HUDEP-2 (cell line): ENCODE results near the gene PRRT1.

Experiments
- DNase-seq, 76 experiments: peaks; one replicate each; lab custom pipeline; 2025; ENCODE audit not compliant: unreplicated experiment in 76 of 76; lab: John Stamatoyannopoulos, UW

Gene PRRT1

DNA sequence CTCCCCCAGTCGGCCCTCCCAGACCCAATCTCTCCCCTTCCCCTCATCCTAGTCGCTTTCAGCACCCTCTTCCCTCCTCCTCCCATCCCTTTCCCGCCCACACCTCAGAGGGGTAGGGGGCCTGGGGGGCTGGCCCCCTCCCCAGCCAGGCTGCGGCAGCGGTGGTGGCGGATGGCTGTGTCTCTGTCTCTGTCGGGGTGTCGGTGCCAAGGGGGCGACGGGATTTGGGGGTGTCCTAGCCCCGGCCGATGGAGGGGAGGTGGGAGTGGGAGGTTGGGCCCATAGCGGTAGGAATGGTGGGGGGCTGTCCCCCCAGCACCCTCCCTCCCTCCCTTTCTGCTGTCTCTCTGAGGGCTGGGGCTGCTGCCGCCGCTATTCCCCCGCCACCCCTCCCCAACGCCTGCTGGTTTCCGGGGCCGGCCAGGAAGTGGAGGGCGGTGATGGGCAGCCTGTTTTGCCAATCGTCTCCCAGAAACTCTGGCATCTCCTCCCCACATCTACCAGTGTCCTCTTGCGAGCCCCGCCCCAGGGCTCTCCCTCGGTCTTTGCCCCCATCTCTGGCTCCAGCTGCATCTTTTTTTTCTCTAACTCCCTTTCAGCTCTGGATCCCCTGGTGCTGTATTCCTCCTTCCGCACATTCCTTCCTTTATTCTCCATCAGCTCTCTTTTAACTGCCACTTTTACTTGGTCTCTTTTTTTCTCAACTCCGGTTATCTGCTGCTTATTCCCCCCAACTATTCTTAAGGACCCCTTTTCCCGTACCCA, 24.2 kb upstream of the PRRT1 start, which contains the start of gene AGPAT1:
AGPAT1 (minus strand) TSS at position 374 of the 765 bp plus-strand sequence. CDS start 4,588 bp downstream, outside the sequence.
- DNase-seq = peak in 74 of 76 experiments; percentile 61 to 99 (median 97)

DNA sequence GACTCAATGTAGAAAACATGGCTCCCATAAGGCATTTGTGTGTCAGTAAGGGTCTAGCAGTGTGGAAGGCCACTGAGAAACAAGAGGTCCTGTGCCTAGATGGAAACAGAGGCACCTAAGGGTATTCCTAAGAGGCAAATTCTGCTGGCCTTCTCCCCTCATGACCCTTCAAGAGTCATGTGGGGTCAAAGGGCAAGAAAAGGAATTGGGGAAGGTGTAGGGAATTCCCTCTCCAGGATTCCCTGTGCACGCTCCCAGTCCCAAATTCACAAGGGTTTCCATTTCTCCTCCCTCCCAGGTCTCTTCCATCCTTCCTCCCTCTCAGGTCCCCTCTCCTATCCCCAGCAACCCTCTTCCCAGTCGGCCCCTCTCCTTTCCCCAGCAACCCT, 23.6 kb upstream of the PRRT1 start:
- DNase-seq = no peak

DNA sequence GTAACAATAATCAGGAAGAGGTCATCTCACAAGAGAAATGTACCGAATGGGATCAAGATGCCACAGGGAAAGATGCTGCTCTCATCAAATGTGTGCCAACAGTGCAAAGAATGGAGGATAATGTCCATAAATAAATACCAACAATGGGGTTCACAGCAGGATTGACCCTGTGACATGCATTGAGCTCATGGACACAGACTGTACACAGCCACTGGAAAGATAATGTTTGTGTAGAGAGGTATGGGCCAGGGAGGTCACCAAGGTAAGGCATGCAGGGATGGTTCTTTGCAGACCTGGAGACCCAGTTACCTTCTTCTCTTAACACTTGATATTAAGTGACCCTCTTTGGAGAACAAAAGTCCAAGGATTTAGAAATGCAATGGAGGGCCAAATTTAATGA, 22.7 kb upstream of the PRRT1 start:
- DNase-seq = no peak

DNA sequence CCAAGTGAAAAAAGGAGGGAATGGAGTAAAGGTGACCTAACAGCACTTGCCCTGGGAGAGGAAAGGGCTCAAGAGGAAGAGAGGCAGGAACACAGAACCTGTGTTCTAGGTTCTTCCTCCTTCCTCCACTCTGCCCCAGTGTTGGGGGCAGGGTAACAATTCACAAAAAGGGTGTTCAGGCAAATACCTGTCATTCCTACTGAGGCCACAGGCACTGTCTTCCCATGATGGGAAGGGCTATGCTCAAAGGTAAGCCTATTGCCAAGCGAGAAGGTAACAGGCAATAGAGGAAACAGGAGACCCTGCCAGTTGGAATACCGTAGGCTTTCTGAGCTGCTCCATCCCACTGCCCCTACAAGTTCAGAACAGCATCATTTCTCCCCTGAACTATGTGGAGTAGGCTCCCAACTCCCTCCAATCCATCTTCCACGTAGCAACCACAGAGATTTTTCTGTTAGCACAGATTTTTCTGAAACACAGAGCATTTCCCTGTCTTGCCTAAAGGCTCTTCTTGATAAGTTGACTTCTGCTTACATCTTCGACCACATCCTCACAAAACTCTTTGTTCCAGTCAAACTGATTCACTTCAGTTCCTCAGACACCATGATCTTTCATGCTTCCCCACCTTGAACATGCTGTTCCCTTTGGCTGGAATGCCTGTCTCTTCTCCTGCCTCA, 21.4 kb upstream of the PRRT1 start:
- DNase-seq = no peak

DNA sequence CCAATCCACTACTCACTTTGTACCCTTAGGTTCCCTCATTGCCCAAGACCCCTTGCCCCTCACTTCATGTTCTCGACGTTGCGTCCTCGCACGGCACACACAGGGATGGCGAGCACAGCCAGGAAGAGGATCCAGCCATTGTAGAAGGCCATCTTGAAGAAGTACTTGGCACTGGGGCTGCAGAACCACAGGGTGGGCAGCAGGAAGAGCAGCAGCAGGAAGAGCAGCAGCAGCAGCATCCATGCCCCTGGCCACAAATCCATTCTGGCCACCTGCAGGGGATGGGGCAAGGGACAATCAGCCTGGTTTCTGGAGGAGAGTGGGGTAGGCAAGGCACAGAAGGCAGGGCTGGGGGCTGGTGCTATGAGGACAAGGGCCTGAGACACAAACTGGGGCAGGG, 19.5 kb upstream of the PRRT1 start:
- no peak for DNase-seq

DNA sequence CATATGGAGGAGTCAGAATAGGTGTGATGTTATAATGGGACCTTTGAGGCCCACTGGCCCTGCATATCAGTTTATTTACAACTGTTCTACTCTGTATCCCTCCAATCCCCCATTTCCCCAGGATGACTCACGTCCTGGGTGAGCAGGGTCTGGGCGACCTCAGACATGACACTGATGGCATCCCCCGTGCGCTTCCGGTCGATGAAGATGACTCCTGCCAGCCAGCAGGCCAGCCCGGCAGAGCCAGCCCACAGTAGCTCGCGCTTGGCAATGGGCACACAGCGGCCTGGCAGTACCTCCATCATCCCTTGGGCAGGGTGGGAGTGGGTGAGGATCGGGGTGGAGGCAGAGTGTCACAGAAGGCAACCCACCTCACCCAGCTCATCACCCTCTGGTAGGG, 18.6 kb upstream of the PRRT1 start:
- no peak for DNase-seq

DNA sequence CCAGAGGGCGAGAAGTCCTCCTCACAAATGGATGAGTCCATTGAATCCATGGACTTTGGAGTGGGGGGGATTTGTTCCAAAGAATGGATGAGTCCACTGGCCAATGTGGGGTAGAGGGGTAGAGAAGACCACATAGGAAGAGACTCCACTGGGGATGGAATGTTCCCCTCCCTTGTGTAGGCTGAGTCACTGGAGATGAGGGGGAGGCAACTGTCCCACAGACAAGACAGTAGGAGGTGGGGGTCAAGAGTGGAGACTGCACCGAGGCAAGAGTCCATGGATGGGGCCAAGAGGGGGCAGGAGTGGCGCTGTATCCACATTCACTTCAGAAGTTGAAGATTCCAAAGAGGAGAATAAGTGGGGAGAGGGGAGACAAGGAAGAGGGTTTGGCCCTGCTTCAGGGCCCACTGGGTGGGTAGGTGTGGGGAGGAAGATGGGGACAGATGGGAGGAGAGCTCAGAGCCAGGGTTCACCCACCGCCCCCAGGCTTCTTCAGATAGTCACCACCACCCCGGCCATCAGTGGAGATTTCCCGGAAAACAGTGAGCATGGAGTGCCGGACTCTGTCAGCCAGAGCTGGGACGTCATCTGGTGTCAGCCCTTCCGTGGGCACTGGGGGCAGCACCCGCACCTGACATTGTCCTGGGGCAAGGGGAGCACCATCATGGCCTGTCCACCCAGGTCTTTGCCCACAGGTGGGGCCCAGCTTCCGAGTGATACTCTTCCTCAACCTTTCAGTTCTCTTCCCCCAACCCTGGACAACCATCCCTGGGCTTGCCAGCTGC, 17.3 kb upstream of the PRRT1 start:
- peak in 8 of 76 experiments; percentile 21 to 48 (median 28) for DNase-seq

DNA sequence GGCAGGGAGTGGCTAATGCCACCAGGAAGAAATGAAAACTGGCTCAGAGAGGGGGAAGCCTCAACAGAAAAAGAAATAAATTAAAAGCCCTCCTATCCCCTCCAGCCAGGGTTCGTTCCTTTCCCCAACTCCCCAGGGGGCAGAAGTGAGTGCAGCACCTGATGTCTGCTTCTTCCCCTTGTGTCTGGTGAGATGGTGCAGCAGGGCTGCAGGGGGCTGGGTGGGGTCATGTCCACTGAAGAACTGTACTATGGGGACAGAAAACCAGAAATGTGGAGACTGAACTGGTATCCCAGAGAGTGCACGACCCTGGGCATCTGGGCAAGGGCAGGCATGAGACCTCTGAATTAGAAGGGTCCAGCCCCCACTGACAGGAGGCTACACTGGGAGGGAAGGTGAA, 16.6 kb upstream of the PRRT1 start:
- peak in 4 of 76 experiments; percentile 31 to 46 (median 36) for DNase-seq

DNA sequence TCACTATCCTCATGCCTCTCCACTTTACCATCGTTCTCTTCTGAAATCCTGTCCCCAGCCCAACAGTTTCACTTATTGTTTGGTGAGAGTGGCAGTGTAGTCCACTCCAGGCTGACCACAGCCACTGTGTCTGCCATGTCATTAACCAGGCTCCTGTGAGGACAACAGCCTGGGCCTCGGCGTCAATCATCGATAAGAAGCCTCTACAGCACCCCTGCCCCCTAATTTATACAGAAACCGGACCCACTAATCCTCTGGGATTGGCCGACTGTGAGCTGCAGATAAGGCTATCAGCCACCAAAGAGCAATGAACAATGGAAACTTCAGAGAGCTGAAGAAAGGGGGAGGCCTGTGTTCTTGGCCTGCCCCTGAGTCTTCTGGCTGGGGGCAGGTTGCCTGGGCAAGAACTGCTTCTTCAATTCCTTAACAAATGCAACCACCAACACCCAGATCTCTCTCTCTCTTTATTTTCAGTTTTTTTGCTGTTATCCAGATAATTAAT, 16.1 kb upstream of the PRRT1 start:
- DNase-seq = peak in 72 of 76 experiments; percentile 60 to 97 (median 83)

DNA sequence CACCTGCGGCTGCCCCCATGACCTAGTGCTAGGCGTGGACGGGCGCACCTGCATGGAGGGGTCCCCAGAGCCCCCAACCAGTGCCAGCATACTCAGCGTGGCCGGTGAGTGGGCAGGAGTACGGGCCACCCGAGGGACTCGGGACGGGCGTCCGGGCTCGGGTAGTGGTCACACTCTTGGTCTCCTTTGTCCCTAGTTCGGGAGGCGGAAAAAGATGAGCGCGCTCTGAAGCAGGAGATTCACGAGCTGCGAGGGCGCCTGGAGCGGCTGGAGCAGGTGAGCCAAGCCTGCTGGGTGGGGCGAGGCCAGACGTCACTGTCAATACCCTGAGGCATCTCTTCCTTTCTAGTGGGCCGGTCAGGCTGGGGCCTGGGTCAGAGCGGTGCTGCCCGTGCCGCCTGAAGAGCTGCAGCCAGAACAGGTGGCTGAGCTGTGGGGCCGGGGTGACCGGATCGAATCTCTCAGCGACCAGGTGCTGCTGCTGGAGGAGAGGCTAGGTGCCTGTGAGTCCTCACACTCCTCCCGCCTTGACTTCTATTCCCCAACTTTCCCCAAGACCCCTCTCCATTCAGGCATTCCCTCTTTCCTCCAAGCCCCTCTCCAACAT, 15.5 kb upstream of the PRRT1 start:
- no peak for DNase-seq

DNA sequence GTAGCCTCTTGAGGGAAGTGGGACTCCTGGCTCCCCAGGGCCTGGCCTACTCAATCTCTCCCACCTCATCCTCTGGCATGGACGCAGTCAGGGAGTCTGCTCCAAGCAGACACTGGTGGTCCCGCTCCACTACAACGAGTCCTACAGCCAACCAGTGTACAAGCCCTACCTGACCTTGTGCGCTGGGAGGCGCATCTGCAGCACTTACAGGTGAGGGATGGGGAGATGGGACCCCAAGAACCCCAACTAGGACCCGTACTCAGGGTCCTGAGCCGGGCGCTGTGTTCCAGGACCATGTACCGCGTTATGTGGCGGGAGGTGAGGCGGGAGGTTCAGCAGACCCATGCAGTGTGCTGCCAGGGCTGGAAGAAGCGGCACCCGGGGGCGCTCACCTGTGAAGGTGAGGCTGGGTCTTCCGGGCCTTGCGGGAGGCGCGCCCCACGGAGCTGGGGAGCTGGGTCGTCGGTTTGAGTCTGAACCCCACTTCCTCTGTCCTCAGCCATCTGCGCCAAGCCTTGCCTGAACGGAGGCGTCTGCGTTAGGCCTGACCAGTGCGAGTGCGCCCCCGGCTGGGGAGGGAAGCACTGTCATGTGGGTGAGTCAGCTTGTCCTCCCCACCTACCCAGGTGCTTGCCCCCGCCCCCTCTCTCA, 14.8 kb upstream of the PRRT1 start:
- DNase-seq = peak in 2 of 76 experiments; percentile 20

DNA sequence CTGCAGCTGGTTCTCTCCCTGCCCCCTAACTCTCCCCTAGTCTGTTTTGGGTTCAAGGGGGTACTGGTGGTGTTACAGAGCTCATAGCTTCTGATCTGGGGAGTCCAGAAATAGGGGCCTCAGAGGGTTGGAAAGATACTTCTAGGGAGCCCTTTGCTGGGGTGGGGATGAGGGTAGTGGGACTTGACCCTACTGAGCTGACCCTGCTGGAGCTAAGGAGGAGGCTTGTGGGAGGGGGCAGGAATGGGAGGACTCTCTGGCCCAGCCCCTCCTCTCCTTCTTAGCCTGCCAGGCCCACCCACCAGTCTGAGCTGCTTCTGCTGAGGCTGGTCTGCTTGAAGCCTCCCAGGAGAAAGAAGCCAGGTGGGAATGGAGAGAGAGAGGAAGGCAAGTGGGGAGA, 12.6 kb upstream of the PRRT1 start, which contains the start of gene EGFL8:
EGFL8 (plus strand) TSS at position 301 of the 400 bp plus-strand sequence. CDS start 1,571 bp downstream, outside the sequence.
- no peak for DNase-seq

DNA sequence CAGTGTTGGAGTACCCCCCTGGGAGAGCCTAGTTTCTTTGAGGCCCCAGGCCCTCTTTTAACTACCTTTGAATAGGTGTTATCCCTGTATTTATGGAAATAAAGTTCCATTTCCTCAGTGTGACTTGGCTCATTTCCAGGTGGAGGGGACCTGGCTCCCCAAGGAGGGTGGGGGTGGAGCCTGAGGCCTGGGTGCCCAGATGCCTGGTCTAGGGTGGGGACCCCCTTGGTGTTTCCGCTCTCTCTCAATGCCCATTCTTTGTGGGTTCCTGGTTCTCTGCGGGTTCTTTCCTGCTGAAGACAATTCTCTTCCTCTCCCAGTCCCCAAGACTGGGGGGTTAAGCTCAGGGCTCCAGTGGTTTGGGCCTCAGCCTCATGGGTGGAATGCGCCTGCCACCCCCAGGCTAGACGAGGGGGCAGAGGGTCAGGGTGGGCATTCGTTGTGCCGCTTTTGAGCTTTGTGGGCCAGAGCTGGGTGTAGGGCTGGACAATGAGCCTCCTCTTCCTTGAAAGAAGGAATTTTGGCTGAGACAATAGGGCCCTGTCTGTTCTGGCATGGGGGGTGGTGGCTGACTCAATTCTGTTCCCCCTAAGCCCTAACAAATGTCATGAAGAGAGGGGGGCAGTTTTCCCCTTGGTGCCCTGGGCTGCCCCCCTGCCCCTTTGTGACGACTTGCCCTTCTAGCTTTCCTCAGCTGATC, 12.0 kb upstream of the PRRT1 start:
- DNase-seq = no peak

DNA sequence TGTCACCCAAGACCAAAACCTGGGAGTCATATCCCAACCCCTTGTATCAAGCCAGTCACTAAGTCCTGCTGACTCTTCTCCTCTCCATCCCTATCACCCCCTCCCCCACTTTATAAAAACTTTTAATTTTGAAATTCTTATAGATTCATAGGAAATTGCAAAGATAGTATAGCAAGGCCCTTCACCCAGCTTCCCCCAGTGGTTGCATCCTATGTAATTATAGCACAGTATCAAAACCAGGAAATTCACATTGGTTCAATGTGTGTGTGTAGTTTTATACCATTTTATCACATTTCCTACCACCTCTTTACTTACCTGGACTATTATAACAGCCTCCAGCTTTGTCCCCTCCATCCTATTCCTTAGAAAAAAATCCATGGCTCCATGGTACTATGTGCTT, 6.3 kb upstream of the PRRT1 start:
- no peak for DNase-seq

DNA sequence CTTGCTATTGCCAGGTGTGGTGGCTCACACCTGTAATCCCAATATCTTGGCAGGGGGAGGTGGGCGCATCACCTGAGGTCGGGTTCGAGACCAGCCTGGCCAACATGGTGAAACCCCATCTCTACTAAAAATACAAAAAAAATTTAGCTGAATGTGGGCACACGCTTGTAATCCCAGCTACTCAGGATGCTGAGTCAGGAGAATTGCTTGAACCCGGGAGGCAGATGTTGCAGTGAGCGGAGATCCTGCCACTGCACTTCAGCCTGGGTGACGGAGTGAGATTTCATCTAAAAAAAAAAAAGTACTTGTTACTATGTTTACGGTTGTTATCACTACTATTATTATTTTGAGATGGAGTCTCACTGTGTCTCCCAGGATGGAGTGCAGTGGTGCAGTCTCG, 5.2 kb upstream of the PRRT1 start:
- no peak for DNase-seq

DNA sequence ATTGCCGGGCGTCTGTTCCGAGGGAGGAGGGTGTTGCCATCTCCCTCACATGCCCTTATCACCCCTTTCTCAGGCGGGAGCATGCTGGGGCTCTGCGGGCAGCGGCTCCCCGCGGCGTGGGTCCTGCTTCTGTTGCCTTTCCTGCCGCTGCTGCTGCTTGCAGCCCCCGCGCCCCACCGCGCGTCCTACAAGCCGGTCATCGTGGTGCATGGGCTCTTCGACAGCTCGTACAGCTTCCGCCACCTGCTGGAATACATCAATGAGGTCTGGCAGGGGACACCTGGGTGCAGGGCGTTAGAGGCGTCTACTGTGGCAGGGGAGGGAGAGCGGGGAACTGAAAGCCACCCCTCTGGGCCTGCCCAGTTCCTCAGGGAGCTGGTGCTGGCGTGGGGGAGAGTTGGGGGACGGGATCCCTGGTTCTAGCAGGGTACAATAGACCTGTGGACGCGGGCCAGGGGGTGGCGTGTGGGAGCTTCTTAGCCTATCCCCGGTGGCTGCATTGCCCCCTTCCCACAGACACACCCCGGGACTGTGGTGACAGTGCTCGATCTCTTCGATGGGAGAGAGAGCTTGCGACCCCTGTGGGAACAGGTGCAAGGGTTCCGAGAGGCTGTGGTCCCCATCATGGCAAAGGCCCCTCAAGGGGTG, 2.9 kb upstream of the PRRT1 start:
- peak in 28 of 76 experiments; percentile 66 to 97 (median 87) for DNase-seq

DNA sequence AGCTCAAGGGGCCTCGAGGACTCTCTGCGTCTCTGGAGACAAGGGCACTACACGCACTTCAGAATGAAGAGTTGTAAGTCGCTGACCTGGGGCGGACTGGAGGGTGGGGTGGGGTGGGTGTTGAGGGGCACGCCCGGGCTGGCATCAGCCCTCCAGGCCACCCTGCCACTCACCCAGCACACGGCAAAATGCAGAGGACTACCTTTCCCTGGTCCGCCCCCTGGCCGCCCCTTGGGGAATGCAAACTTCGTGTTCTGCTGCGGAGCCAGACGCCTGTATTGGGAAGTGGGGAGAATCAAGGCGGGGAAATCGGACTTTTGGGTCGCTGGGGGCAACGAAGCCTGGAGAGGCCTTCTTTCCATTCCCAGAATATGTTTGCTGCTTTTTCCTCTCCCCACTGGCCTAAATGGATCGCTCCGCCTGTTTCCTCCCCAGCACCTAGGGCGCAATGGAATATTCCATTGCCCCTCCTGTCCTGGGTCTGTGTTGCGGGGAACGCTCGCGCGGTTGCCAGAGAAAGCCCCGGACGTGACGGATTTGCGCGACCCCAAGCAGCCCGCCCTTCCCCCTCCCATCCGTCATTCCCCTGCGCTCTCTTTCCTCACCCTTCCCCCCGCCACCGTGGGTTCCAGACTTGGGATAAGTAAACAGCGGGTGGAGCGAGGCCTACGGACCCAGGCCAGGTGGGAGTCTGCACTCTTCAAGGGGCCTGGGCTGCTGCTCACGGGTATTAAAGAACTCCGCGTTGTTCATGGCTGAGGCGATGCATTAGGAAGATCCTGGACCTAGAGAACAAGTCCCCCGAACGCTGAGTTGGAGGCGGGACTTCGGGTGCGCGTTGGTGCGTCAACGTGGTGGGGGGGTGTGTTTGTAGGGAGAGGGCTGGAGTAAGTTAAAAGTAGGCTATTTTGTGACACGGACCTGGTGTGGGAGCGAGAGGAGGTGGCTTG, 2.1 kb upstream of the PRRT1 start, which contains the start of gene PPT2:
PPT2 (plus strand) TSS at position 578 of the 950 bp plus-strand sequence. CDS start 454 bp downstream, outside the sequence.
- peak in 74 of 76 experiments; percentile 69 to 97 (median 90) for DNase-seq
